ENCODE measurements around the gene S100A5. TPM values are rescaled to one million over a fixed set of nuclear protein-coding genes. Genes with fewer than 3 reads are reported as not detected.

The S100A5 gene
- total and polyA plus RNA-seq, 2 of the 8 experiments (the other 6 are each of a cell fraction or from before 2014, with no cell fraction given) = not detected

DNA sequence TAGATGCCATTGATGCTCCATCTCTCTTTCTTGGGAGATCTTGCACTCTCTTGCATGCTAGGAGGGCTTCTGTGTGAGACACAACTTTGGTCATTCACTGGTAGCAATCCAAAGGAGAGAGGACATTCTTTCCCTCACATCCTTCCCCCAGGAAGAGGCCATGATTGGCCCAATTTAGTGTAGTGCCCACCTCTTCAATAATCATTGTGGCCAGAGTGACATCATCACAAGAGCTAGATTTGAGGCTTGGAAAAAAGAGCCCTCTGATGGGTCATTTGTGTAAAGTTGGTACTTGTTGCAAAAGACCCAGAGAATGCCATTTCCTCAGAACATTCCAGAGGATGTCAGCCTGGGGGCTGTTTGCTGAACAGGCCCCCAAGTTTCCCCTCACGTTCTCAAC lies 35.2 kb downstream of the S100A5 start:
- no peak overlapping the region for H3K4me2 ChIP-seq (ENCODE audit: insufficient read depth in 1 of 2, low read depth in 2 of 2, low read length in 2 of 2)
- H3K4ac ChIP-seq (replicated peaks; ENCODE audit: insufficient read length, low read depth, low read length) = no peak overlapping the region
- peaks cover 0 to 2% (median 0%) of the 10 kb centered on the region in 4 experiments; a peak in 3 of 7 replicates for H3K4me1 ChIP-seq (replicated peaks in 1 of 4; ENCODE audit: control insufficient read depth in 3 of 4, insufficient read depth in 4 of 4, low read length in 3 of 4)
- H3K23ac ChIP-seq (ENCODE audit: insufficient read length) = no peak overlapping the region
- ChIA-PET CTCF (ENCODE audit: partially characterized antibody) (interaction anchor here (1.2 to 4.0 kb wide), 3 partner anchors 11 to 151 kb away, joined by 3 to 28 read pairs (median 8); no protein-coding TSS in a partner anchor), POLR2A (ENCODE audit: partially characterized antibody) (no interaction called here)
- no peak overlapping the region for H4K91ac ChIP-seq (replicated peaks; ENCODE audit: insufficient read length, low read length)
- no peaks in the 10 kb centered on the region for H3K36me3 ChIP-seq (ENCODE audit: control insufficient read depth in 2 of 4, insufficient read depth in 4 of 4, low read length in 3 of 4)
- TF ChIP-seq YY1 (IDR thresholded peaks at IDR 0.05; ENCODE audit: low read depth, low read length) (no peak), SAP30 (IDR thresholded peaks at IDR 0.05; ENCODE audit: insufficient read depth, insufficient replicate concordance, low read length) (no peak), TEAD4 (IDR thresholded peaks at IDR 0.05; ENCODE audit: low read depth, low read length) (no peak), MAX (IDR thresholded peaks at IDR 0.05) (no peak), BCL11A (IDR thresholded peaks at IDR 0.05; ENCODE audit: low read depth in 2 of 2, low read length in 2 of 2) (no peak), KDM1A (IDR thresholded peaks at IDR 0.05; ENCODE audit: borderline replicate concordance, low read length) (no peak), TCF12 (IDR thresholded peaks at IDR 0.05; ENCODE audit: low read depth, low read length) (no peak), CREB1 (IDR thresholded peaks at IDR 0.05) (no peak), SIRT6 (IDR thresholded peaks at IDR 0.05; ENCODE audit: low read length) (no peak), NANOG (IDR thresholded peaks at IDR 0.05; ENCODE audit: insufficient read depth, low read depth, low read length, poor library complexity, severe bottlenecking) (no peak), HDAC6 (IDR thresholded peaks at IDR 0.05; ENCODE audit: low read depth, low read length) (no peak), HDAC2 (IDR thresholded peaks at IDR 0.05; ENCODE audit: borderline replicate concordance in 1 of 2, low read depth in 2 of 2, low read length in 2 of 2) (no peak)
- TF ChIP-seq, protein P1, sequence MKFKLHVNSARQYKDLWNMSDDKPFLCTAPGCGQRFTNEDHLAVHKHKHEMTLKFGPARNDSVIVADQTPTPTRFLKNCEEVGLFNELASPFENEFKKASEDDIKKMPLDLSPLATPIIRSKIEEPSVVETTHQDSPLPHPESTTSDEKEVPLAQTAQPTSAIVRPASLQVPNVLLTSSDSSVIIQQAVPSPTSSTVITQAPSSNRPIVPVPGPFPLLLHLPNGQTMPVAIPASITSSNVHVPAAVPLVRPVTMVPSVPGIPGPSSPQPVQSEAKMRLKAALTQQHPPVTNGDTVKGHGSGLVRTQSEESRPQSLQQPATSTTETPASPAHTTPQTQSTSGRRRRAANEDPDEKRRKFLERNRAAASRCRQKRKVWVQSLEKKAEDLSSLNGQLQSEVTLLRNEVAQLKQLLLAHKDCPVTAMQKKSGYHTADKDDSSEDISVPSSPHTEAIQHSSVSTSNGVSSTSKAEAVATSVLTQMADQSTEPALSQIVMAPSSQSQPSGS (IDR thresholded peaks at IDR 0.05; ENCODE audit: low read length) = no peak
- H2BK15ac ChIP-seq (ENCODE audit: low read length) = no peak overlapping the region
- no peaks in the 10 kb centered on the region for H3K79me1 ChIP-seq (ENCODE audit: low read depth, low read length)
- no peaks in the 10 kb centered on the region for H3K79me2 ChIP-seq (ENCODE audit: control insufficient read depth in 1 of 2, insufficient read depth in 2 of 2, low read length in 2 of 2)
- no peak for DNase-seq (ENCODE audit: low read depth in 1 of 2, low spot score in 2 of 2)
- 80% methylated on average over 1 of the region's 1 CpG; no CpG with 5 or more reads in 1 of the 2 experiments for WGBS, 2 experiments (ENCODE audit: extremely low coverage in 1 of 2, insufficient coverage in 1 of 2, insufficient read length in 1 of 2, insufficient replicate concordance in 2 of 2, low coverage in 1 of 2, low lambda C conversion rate in 2 of 2, missing lambda C conversion rate in 1 of 2)
- no peak overlapping the region for H2AK5ac ChIP-seq (ENCODE audit: low read depth, low read length)
- H2AFZ ChIP-seq (ENCODE audit: low read length) = no peak overlapping the region
- H2BK20ac ChIP-seq (ENCODE audit: low read length) = no peak overlapping the region
- no peaks in the 10 kb centered on the region for H4K20me1 ChIP-seq (replicated peaks in 1 of 2; ENCODE audit: control insufficient read depth in 1 of 2, insufficient read depth in 2 of 2, low read length in 2 of 2)
- H3K23me2 ChIP-seq (ENCODE audit: low read depth, low read length) = no peaks in the 10 kb centered on the region
- no peak overlapping the region for H2BK5ac ChIP-seq (ENCODE audit: low read depth, low read length)
- H3K56ac ChIP-seq (replicated peaks; ENCODE audit: insufficient read length, low read depth, low read length) = no peak overlapping the region
- H3K18ac ChIP-seq (ENCODE audit: extremely low read depth, low read length) = no peak overlapping the region
- no peak for FAIRE-seq
- no peak overlapping the region for H3K4me3 ChIP-seq (ENCODE audit: extremely low read depth in 1 of 4, insufficient read depth in 2 of 4, low read depth in 3 of 4, low read length in 4 of 4)
- no peak overlapping the region for H2BK12ac ChIP-seq (ENCODE audit: low read depth, low read length)
- no peak overlapping the region for H4K5ac ChIP-seq (ENCODE audit: insufficient read length, low read depth, low read length)
- H3K9me3 ChIP-seq (ENCODE audit: insufficient read depth in 2 of 2, low read depth in 1 of 2, low read length in 1 of 2) = no peaks in the 10 kb centered on the region
- no peak overlapping the region for H4K8ac ChIP-seq (ENCODE audit: extremely low read depth, insufficient read depth, low read length)
- no peak overlapping the region for H3K9ac ChIP-seq (replicated peaks in 1 of 4; ENCODE audit: extremely low read depth in 1 of 4, low read depth in 3 of 4, low read length in 3 of 4)
- no peak overlapping the region for H3K27ac ChIP-seq (ENCODE audit: low read depth, low read length)
- no peaks in the 10 kb centered on the region for H3K27me3 ChIP-seq (replicated peaks in 1 of 4; ENCODE audit: control insufficient read depth in 3 of 4, extremely low read depth in 1 of 4, insufficient read depth in 3 of 4, low read length in 3 of 4)
- H2BK120ac ChIP-seq (replicated peaks; ENCODE audit: low read depth, low read length) = no peak overlapping the region
- H3K14ac ChIP-seq (ENCODE audit: insufficient read length) = no peak overlapping the region

All from H1 (cell line).